ENCODE data around the gene TRMT2B. TPM values are rescaled to one million over a fixed set of nuclear protein-coding genes. Genes with fewer than 3 reads are reported as not detected.
"Not testable (repeated sequence)": the region's sequence is repeated elsewhere in the genome, so short reads cannot be mapped to it uniquely, and the experiment has no call there.

The TRMT2B gene
- total RNA-seq, 1 donor from 2014 or later = 13.0 TPM

- H3K27me3 ChIP-seq (ENCODE audit: control insufficient read depth in 3 of 3, insufficient read depth in 3 of 3, low read length in 3 of 3) = not testable (repeated sequence)
Measured at GRCh38 chrX:101012031-101012430, 39.9 kb downstream of the TRMT2B start.

DNA sequence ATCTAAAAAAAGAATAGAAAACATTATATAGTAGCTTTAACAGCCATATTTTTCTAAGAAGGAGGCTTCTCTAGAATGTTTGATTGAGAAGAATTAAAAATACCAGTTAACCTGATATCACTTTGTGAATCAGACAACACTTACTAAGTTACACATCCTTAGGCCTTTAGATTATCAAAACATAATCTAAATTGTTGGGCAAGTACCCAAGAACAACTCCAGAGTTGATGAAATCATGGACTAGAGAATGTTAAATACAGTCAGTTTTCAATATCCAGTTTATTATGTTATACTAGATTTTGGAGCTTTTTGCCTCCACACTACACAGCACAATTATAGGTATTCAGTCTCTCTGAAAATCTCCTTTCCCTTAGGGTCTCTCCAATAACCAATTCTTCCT lies 42.8 kb downstream of the TRMT2B start:
- Histone ChIP-seq H3K9ac (ENCODE audit: low read depth in 1 of 3, low read length in 3 of 3) (no peak overlapping the region), H3K9me3 (ENCODE audit: control insufficient read depth in 3 of 3, low read length in 3 of 3) (no peaks in the 10 kb centered on the region), H3K4me3 (ENCODE audit: low read length in 3 of 3) (no peak overlapping the region), H3K36me3 (ENCODE audit: control insufficient read depth in 3 of 3, insufficient read depth in 3 of 3, low read length in 3 of 3) (peaks cover 4 to 23% (median 7%) of the 10 kb centered on the region in 3 donors), H3K27me3 (ENCODE audit: control insufficient read depth in 3 of 3, insufficient read depth in 3 of 3, low read length in 3 of 3) (no peaks in the 10 kb centered on the region), H3K27ac (ENCODE audit: low read depth, low read length) (no peak overlapping the region), H3K4me1 (ENCODE audit: control insufficient read depth in 3 of 3, insufficient read depth in 3 of 3, low read length in 3 of 3) (no peaks in the 10 kb centered on the region)

More at GRCh38 chrX:101012031-101012430, 39.9 kb downstream of the TRMT2B start:
- peaks cover 4 to 25% (median 7%) of the 10 kb centered on the region in 3 donors for H3K36me3 ChIP-seq (ENCODE audit: control insufficient read depth in 3 of 3, insufficient read depth in 3 of 3, low read length in 3 of 3)
- H3K4me3 ChIP-seq (ENCODE audit: low read length in 3 of 3); H3K27ac ChIP-seq (ENCODE audit: low read depth, low read length); H3K4me1 ChIP-seq (ENCODE audit: control insufficient read depth in 3 of 3, insufficient read depth in 3 of 3, low read length in 3 of 3); H3K9me3 ChIP-seq (ENCODE audit: control insufficient read depth in 3 of 3, low read length in 3 of 3); H3K9ac ChIP-seq (ENCODE audit: low read depth in 1 of 3, low read length in 3 of 3): not testable (repeated sequence)

GRCh38 chrX:100999451-100999850 lies 52.5 kb downstream of the TRMT2B start:
- no peak overlapping the region for H3K27ac ChIP-seq (ENCODE audit: low read depth, low read length)
- no peak overlapping the region for H3K4me3 ChIP-seq (ENCODE audit: low read length in 3 of 3)
- H3K9ac ChIP-seq (ENCODE audit: low read depth in 1 of 3, low read length in 3 of 3) = no peak overlapping the region

GRCh38 chrX:100995469-100995868 lies 56.4 kb downstream of the TRMT2B start:
- Histone ChIP-seq H3K4me3 (ENCODE audit: low read length in 3 of 3) (no peak overlapping the region), H3K9me3 (ENCODE audit: control insufficient read depth in 3 of 3, low read length in 3 of 3) (no peaks in the 10 kb centered on the region), H3K9ac (ENCODE audit: low read depth in 1 of 3, low read length in 3 of 3) (no peak overlapping the region), H3K4me1 (ENCODE audit: control insufficient read depth in 3 of 3, insufficient read depth in 3 of 3, low read length in 3 of 3) (peaks cover 0 to 3% (median 0%) of the 10 kb centered on the region in 3 donors), H3K27ac (ENCODE audit: low read depth, low read length) (no peak overlapping the region), H3K27me3 (ENCODE audit: control insufficient read depth in 3 of 3, insufficient read depth in 3 of 3, low read length in 3 of 3) (no peaks in the 10 kb centered on the region), H3K36me3 (ENCODE audit: control insufficient read depth in 3 of 3, insufficient read depth in 3 of 3, low read length in 3 of 3) (no peaks in the 10 kb centered on the region)

More at GRCh38 chrX:100999451-100999850, 52.5 kb downstream of the TRMT2B start:
- Histone ChIP-seq H3K27me3 (ENCODE audit: control insufficient read depth in 3 of 3, insufficient read depth in 3 of 3, low read length in 3 of 3) (no peaks in the 10 kb centered on the region), H3K4me1 (ENCODE audit: control insufficient read depth in 3 of 3, insufficient read depth in 3 of 3, low read length in 3 of 3) (peaks cover 0 to 3% (median 0%) of the 10 kb centered on the region in 3 donors), H3K9me3 (ENCODE audit: control insufficient read depth in 3 of 3, low read length in 3 of 3) (no peaks in the 10 kb centered on the region), H3K36me3 (ENCODE audit: control insufficient read depth in 3 of 3, insufficient read depth in 3 of 3, low read length in 3 of 3) (no peaks in the 10 kb centered on the region)

- Histone ChIP-seq H3K9me3 (ENCODE audit: control insufficient read depth in 3 of 3, low read length in 3 of 3) (no peaks in the 10 kb centered on the region), H3K27me3 (ENCODE audit: control insufficient read depth in 3 of 3, insufficient read depth in 3 of 3, low read length in 3 of 3) (no peaks in the 10 kb centered on the region), H3K9ac (ENCODE audit: low read depth in 1 of 3, low read length in 3 of 3) (no peak overlapping the region), H3K27ac (ENCODE audit: low read depth, low read length) (no peak overlapping the region), H3K36me3 (ENCODE audit: control insufficient read depth in 3 of 3, insufficient read depth in 3 of 3, low read length in 3 of 3) (no peaks in the 10 kb centered on the region), H3K4me1 (ENCODE audit: control insufficient read depth in 3 of 3, insufficient read depth in 3 of 3, low read length in 3 of 3) (peaks cover 0 to 3% (median 0%) of the 10 kb centered on the region in 3 donors), H3K4me3 (ENCODE audit: low read length in 3 of 3) (no peak overlapping the region)
Measured at GRCh38 chrX:100994352-100995281, 57.3 kb downstream of the TRMT2B start.

GRCh38 chrX:100990139-100990538 lies 61.8 kb downstream of the TRMT2B start:
- Histone ChIP-seq H3K27me3 (ENCODE audit: control insufficient read depth in 3 of 3, insufficient read depth in 3 of 3, low read length in 3 of 3) (no peaks in the 10 kb centered on the region), H3K36me3 (ENCODE audit: control insufficient read depth in 3 of 3, insufficient read depth in 3 of 3, low read length in 3 of 3) (no peaks in the 10 kb centered on the region), H3K9ac (ENCODE audit: low read depth in 1 of 3, low read length in 3 of 3) (no peak overlapping the region), H3K9me3 (ENCODE audit: control insufficient read depth in 3 of 3, low read length in 3 of 3) (no peaks in the 10 kb centered on the region), H3K4me3 (ENCODE audit: low read length in 3 of 3) (no peak overlapping the region), H3K27ac (ENCODE audit: low read depth, low read length) (no peak overlapping the region), H3K4me1 (ENCODE audit: control insufficient read depth in 3 of 3, insufficient read depth in 3 of 3, low read length in 3 of 3) (no peaks in the 10 kb centered on the region)

GRCh38 chrX:100984818-100985217 lies 67.1 kb downstream of the TRMT2B start:
- Histone ChIP-seq H3K27me3 (ENCODE audit: control insufficient read depth in 3 of 3, insufficient read depth in 3 of 3, low read length in 3 of 3) (peaks cover 0 to 3% (median 0%) of the 10 kb centered on the region in 3 donors), H3K27ac (ENCODE audit: low read depth, low read length) (no peak overlapping the region), H3K9me3 (ENCODE audit: control insufficient read depth in 3 of 3, low read length in 3 of 3) (no peaks in the 10 kb centered on the region), H3K4me3 (ENCODE audit: low read length in 3 of 3) (no peak overlapping the region), H3K36me3 (ENCODE audit: control insufficient read depth in 3 of 3, insufficient read depth in 3 of 3, low read length in 3 of 3) (no peaks in the 10 kb centered on the region), H3K4me1 (ENCODE audit: control insufficient read depth in 3 of 3, insufficient read depth in 3 of 3, low read length in 3 of 3) (no peaks in the 10 kb centered on the region), H3K9ac (ENCODE audit: low read depth in 1 of 3, low read length in 3 of 3) (no peak overlapping the region)

GRCh38 chrX:100981498-100981845 lies 70.4 kb downstream of the TRMT2B start:
- H3K27ac ChIP-seq (ENCODE audit: low read depth, low read length); H3K9ac ChIP-seq (ENCODE audit: low read depth in 1 of 3, low read length in 3 of 3): not testable (repeated sequence)

DNA sequence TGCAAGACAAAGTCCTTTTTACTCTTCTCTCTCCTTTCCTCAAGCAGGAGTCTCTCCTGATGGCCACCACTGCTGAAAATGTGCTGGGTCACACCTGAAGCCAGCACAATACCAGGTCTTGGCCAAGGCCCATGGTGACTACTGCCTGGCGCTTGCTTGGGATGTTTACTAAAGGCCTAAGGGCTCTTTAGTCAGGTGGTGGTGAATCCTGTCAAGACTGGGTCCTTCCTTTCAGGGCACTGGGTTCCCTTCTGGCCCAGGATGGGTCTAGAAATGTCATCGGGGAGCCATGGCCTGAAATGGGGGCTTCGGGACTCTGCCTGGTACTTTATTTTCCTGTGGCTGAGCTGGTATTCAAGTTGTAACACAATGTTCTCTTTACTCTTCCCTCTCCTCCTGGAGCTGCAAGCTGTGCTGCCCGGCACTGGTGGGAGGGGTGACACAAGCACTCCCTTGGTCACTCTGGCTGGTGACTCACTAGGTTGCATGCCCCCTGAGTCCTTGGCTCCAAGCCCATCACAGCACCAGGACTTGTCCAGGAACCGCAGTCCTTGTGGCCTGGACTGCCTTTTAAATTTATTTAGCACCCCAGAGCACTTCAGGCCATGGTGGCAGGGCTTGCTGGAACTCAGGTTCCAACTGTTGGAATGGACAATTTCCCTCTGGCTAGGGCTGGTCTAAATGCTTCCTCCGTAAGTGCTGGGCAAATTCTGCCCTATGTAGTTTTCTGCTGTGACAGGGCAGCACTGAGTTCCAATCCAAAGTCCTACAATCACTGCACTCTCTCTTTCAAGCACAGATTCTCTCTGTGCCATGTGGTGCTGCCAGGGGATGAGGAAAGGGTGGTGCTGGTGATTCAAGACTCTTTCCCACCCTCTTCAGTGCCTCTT lies 71.1 kb downstream of the TRMT2B start:
- no peak overlapping the region for H3K4me3 ChIP-seq (ENCODE audit: low read length in 3 of 3)
- H3K9me3 ChIP-seq (ENCODE audit: control insufficient read depth in 3 of 3, low read length in 3 of 3) = no peaks in the 10 kb centered on the region
- no peak overlapping the region for H3K27ac ChIP-seq (ENCODE audit: low read depth, low read length)
- H3K9ac ChIP-seq (ENCODE audit: low read depth in 1 of 3, low read length in 3 of 3) = no peak overlapping the region
- H3K27me3 ChIP-seq (ENCODE audit: control insufficient read depth in 3 of 3, insufficient read depth in 3 of 3, low read length in 3 of 3) = peaks cover 0 to 3% (median 0%) of the 10 kb centered on the region in 3 donors
- H3K36me3 ChIP-seq (ENCODE audit: control insufficient read depth in 3 of 3, insufficient read depth in 3 of 3, low read length in 3 of 3) = no peaks in the 10 kb centered on the region
- no peaks in the 10 kb centered on the region for H3K4me1 ChIP-seq (ENCODE audit: control insufficient read depth in 3 of 3, insufficient read depth in 3 of 3, low read length in 3 of 3)

More at GRCh38 chrX:100981498-100981845, 70.4 kb downstream of the TRMT2B start:
- not testable (repeated sequence) for H3K36me3 ChIP-seq (ENCODE audit: control insufficient read depth in 3 of 3, insufficient read depth in 3 of 3, low read length in 3 of 3); H3K27me3 ChIP-seq (ENCODE audit: control insufficient read depth in 3 of 3, insufficient read depth in 3 of 3, low read length in 3 of 3); H3K4me1 ChIP-seq (ENCODE audit: control insufficient read depth in 3 of 3, insufficient read depth in 3 of 3, low read length in 3 of 3); H3K4me3 ChIP-seq (ENCODE audit: low read length in 3 of 3); H3K9me3 ChIP-seq (ENCODE audit: control insufficient read depth in 3 of 3, low read length in 3 of 3)

All from skeletal muscle tissue (tissue), 4 donors.